Fibroblast of skin of right biceps (primary cell): ENCODE data around the gene KLF16.

Experiments
- DNase-seq: peaks from one replicate; pipeline ENCODE4 v3.0.0-alpha.2; 2013

Gene KLF16

DNA sequence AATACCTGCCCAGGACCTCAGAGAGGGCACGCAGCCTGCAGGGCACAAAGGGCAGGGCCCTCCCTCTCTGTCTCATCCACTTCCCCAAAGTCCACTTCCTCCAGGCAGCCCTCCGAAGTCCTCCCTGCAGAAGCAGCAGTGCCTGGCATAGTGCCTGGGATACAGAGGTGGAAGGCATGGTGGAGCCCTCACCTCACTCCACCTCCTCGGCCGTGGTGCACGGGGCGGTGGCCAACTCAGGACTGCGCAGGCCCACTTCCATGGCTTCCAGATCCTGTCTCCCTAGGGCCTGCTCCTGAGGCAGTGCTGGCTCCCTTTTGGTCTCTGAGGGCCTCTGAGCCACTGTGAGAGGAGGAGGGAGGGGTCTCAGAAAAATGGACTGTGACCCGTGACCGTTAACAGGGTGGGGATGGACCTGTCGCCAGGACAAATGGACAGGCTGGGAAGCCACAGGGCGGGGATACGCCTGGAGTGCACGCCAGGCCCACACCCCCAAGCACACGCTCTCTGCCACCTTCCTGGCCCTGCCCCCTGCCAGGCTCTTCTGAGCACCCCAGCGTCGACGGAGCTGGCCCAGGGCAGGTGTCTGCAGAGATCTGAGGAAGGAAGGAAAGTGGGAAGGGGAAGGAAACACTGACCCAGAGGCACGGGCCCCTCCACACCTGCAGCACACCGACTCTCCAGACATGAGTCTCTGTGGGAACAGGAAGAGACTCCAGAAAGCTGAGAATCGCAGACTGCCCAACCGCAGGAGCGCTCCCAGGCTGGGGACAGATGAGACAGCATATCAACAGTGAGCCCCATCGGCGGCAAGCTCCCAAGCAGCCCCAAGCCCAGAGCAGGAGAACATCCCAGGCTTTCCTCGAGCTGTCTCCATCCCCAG lies 23.5 kb downstream of the KLF16 start:
- no peak for DNase-seq

DNA sequence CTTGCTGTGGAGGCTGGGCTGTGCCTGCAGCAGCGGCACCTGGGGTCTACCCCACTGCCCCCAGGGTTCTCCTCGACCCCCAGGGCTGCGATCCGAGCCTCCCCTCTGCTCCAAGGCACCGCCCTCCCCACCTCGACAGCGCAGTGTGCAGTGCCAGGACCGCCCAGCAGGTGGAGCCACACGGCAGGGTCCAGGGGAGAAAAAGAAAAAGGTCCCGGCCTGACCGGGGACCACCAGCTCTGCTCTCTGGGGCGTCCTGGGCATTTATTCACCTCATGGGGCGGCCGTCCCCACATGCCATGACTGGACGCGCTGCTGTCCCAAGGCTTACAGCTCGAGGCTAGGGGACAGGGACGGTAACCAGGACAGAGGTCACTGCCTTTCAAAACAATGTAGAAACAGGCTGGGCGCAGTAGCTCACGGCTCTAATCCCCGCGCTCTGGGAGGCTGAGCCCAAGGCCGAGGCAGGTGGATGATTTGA lies 25.7 kb downstream of the KLF16 start:
- DNase-seq: peak; percentile 33

DNA sequence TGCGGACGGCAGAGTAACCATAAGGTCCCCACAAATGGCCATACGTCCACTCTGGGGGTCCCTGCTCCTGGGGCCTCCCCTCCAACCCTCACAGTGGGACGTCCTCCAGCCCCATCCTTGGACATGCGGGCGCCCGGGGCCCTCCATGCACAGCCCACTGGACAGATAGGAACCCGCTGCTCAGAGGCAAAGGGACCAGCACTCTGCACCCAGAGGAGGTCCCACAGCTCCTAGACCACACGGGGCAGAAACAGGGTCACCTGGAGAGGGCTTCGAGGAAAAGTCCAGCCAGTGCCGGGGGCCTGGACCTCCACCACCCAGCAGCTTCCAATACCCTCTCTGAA lies 26.2 kb downstream of the KLF16 start:
- no peak for DNase-seq

DNA sequence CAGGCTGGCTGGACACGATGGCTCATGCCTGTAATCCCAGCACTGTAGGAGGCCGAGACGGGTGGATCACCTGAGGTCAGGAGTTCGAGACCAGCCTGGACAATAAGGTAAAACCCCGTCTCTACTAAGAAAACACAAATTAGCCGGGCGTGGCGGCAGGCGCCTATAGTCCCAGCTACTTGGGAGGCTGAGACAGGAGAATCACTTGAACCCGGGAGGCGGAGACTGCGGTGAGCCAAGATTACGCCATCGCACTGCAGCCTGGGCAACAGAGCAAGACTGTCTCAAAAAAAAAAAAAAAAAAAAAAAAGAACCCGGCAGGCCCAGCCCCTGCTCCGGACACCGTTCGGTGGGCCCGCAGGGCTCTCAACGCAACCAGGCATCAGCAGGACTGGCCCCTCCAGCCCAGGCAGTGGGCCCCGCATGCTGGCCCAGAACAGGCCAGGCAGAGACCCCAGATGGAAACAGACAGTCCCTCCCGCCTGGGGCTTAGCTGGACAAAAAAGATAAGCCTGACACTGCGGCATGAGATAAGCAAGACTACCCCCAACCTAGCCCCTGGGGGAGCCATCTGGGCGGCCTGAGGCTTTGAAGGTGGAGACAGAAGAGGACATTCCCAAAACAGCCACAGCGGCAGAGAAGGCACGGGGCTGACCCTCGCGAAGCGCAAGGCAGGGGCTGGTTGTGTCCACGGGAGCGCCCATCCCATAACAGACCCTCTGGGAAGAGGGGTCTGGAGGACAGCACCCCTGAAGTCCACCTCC lies 26.7 kb downstream of the KLF16 start:
- DNase-seq: no peak

DNA sequence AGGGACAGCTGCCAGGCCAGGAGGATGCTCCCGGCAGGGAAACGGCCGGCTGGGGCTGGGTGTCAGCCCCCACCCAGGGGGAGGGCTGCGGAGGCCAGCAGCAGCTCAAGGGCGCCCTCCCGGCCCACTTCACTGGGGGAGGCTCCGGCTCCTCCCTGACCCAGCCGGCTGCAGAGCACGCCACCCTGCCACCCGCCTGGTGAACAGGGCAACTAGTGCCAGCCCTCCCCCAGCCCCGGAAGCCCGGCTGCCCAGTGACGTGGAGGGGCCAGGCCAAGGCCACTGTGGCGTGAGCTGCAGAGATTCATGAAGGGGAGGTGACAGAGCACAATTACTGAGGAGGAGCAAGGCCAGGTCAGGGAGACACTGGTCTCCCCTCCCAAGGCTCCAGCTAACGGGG lies 29.8 kb downstream of the KLF16 start:
- DNase-seq: no peak

DNA sequence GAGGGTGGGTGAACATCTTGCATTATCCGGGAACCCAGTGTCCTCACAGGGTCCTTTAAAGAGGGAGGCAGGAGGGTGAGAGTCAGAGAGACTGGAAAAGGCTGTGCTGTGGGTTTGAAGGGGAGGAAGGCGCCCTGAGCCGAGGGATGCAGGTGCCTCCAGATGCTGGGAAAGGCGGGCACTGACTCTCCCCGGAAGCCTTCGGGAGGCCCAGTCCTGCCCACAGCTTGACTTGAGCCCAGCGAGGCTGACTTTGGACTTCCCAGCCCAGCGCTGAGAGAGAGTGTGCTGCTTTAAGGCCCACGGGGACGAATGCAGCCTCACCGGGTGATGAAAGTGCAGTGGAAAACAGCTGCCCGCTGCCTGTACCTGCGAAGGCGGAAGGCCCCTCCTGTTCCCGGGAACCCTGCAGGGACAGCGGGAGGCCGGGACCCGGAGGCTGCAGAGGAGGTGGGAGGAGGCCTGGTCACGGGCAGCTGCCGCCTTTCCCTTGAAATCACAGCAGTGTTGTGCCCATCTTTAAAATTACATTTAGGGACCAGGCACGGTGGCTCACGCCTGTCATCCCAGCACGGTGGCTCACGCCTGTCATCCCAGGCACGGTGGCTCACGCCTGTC lies 31.2 kb downstream of the KLF16 start:
- DNase-seq: no peak

DNA sequence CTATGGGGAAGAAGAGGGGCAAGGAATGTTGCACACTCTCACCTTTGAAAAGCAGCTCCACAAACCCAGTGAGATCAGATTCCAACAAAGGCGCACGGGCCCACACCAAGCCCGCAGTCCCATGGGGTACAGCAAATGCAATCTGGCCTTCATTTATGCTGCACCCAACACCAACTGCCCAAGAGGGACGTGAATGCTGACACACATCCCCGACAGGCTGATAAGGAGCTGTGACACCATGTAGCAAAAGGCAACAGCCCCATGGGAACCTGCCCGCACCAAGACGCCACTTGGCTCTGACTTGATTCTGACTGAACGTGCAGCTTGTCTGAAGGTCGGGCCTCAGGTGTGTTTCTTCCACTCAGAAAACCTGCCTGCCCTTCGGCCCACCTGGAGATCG lies 32.4 kb downstream of the KLF16 start:
- no peak for DNase-seq

DNA sequence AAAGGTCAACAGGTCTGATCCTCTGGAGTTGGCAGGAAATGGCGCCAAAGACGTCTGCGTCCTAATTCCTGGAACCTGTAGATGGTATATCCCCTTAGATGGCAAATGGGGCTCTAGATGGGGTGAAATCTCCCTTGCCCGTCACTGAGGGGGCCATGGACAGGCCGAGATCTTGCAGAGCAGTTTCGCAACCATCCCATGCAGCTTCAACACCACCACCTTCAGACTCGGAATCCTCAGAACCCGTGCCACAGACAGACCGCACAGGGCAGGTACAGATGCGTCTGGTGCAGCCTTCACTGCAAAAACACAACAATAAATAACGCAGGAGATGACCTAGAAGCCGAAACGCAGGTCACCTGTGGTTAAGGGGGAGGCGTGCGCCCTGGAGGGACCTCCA lies 32.8 kb downstream of the KLF16 start:
- DNase-seq: no peak

DNA sequence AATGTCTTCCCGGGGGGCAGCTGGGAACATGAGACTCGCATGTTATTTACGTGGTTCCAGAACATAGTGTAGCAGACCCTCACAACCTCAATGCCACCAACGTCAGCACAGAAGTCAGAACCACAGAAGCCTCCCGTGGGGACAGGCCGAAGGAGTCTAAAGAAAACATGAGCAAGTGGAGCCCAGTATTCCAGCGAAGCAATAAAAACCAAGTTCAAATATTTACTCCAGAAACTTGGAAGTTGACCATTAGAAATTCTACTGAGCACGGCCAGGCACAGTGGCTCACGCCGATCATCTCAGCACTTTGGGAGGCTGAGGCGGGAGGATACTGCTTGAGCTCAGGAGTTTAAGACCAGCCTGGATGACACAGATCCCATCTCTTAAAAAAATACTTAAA lies 33.4 kb downstream of the KLF16 start:
- no peak for DNase-seq

DNA sequence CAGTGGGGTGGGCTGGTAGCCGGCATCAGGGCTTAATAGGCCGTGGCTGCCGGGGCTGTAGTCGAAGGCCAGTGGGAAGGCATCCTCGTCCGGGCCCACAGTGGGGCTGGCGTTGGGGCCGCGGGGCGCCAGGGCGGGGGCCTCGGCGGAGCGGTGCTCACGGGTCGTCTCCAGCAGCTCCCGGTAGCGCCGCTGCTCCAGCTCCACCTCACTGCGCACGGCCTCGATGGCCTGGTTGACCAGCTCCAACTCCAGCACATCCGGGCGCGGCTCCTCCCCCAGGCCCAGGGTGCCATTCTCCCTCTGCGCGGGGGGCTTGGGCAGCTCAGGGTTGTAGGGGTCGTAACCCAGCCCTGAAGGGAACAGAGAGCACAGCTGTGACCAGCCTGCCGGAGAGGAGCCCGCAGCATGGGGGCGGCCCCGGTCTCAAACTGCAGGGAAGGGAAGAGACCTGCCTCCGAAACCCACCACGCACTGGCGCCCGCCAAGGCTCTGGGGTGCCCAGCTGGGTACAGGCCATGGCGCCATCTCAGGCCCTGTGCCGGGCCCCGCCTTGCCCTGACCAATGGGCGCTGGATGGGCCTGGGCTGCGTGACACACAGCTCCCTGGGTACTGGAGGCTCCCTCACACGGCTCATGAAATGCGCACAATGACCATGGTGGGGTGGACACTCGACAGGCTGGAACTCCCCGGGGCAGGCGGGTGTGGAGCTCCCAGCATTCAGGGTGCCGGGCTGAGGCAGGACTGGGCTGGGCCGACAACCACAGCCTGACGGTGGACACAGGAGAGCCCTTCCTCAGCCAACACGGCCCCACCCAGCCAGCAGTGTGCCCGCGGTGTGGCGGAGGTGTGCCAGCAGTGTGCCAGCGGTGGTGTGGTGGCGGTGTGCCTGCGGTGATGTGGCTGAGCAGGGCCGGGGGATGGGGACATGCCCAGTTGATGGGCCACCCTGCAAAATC lies 34.8 kb downstream of the KLF16 start:
- DNase-seq: no peak

DNA sequence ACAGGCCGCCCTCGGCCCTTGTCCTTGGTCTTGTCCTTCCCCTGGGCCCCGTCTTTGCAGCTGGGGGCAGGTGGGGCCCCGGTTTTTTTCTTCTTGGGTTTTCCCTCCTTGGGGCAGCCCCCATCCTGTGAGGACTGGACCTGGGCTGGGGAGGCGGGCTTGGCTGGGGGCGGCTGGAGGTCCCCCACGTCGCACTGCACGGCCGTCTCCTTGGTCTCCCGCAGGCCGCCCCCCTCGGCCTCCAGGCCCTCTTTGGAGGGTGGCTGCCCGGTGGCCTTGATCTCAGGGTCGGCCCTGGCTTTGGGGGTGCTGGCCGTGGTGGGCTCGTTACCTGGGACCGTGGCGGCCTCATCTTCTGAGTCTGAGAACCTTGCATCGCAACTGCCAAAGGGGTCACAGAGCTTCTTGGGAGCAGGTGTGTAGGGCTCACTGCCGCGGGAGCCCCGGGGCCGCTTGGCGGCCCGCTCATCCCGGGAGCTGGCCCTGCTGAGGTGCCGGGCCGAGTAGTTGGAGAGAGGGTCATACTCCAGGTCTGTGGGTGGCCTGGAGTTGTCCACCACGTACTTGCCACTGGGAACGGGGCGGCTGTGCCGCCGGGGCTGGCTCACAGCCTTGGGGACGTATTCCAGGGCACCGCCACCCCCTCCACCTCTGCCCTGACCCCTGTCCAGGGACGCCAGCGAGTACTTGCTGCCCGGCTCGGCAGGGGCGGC lies 35.7 kb downstream of the KLF16 start:
- no peak for DNase-seq

DNA sequence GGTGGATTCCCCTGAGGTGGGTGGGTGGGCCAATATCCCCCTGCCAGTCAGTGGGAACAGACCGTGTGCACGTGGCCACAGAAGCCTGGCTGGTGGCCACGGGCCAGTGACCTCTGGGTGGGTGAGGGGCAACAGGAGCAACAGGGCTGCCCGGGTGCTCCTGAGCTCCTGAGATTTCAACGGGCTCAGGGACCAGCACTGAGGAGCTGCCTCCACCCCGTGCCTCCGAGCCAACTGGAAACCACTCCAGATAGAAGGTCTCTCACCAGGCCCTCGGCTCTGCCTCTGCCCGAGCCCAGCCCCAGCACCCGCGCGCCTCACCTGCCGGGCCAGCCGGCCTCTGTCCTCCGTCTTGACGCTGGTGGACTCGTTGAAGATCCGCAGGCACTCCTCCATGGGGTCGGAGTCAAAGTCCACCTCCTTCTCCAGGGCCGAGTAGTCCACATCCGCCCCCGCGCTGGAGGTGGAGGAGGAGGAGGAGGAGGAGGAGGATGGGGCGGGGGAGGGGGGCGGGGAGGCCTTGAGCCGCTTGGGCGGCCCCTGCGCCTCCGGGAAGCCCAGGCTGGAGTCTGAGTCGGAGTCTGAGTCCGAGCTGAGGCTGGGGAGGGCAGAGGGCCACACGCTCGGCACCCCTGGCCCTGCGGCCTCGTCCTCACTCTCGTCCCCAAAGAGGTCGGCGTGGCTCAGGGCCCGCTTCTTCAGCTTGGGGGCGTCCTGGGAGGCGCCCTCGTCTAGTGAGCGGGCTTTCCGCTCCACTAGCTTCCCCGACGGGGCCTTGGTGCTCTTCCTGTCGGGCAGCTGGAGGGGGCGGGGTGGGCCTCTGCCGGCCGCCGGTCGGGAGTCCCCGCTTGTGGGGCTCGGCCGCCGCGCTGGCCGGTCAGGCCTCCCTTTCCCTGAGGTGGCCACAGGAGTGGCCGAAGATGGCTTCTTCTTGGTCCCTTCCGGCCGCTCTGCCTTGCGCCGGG lies 36.5 kb downstream of the KLF16 start:
- DNase-seq: no peak

DNA sequence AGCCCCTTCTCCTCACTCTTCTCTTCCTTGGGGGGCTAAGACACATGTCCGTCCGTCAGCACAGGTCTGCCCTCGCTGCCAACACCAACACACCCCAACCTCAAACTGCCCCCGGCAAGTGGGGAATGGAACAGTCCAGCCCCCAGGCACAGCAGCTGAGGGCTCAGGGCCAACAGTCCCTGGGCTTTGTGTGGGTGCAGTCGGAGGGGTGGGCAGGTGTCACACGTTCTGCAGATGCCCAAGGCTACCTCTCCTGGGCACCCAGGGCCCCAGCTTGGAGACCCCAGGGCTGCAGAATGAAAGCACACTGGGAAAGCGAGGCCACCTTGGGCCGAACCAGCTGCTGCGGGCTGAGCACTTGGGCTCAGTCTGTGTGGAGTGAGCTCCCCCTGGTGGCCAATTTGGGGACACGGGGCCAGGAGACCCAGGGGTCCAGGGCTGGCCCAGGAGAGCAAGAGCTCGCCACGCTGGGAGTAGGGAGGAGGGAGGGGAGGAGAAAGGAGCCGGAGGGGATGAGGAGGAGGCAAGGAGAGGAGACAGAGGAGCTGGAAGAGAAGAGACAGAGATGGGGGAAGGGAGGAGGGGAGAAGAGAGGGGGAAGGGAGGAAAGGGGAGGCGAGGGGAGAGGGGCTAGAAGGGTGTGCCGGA lies 37.3 kb downstream of the KLF16 start:
- peak; percentile 62 for DNase-seq

DNA sequence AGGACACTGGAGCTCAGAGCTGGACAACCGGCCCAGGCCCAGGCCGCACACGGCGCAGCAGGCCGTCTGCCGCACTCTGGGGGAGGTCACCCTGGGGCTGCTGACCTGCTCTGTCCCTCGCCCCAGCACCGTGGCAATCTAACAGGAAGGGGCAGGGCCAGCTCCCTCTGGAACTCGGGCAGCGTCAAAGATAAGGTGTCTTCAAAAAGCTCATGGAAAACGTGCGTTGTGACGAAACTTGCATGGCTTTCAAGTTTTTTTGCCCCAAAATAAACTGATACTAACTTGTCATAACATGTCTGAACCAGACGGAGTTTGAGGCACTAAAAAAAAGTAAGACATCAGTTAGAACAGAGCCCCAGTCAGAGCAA lies 39.1 kb downstream of the KLF16 start:
- no peak for DNase-seq

DNA sequence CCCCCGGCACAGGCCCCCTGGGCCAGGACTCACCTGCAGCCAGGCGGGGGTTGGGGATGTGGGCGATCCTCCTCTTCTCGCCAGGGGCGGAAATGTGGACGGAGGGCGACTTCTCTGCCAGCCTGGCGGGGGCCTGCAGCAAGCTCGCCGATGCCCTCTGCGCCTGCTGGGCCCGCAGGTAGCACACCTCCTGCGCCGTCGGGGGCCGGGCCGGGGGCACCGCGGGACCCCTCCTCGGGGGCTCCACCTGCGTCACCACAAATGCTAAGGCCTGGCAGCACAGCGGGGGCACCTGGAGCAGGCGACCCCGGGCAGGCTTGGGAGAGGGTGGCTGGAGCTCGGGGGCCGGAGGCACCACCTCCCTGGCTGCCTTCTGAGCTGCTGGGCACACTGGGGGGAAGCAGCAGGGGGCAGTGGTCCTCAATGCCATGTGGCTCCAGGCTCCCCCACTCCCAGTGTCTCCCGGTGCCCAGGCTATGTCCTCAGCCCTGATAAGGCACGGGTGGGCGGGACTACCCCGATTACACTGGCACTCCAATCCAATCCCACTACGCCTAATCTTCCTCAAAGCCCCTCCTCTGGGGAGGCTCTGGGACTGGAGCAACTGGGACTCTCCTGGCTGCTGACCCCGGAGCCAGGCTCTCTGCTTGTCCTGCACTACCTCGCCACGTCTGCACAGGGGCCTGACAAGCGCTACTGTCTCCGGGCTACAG lies 39.7 kb downstream of the KLF16 start:
- DNase-seq: no peak

DNA sequence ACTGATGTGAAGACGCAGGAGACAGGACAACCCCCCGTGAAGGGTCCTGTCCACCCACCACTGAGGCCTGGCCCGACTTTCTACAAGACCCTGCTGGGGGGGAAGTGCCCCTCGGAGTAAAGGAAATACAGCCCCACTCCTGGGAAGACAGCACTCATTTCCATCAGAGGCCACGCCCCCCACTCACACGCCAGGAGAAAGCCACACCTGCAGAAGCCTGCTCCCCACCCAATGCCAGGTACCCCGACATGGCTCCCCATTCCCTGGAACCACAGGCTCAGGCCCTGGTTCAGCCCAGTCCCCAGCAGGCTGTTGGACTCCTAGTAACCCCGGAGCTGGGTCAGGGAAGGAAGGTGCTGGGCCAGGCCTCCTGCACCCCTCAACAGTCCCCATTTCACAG lies 40.4 kb downstream of the KLF16 start:
- DNase-seq: no peak

DNA sequence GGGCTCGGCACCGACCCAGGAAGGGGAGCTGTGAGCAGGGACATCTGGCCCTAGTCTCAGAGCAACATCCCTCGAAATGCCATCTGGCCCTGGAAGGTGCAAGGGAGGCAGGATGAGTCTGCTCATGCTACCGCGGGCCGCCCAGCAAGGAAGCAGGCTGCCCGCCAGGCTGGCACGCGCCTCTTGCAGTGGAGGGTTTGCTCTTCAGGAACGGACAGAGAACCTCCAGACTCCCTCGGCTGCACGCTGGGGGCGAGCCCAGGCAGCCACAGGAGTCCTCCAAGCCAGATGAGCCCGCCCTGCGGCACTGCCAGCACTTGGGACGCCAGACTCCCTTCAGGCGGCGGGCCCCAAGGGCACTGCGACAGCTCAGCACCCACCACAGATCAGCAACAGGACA lies 41.2 kb downstream of the KLF16 start:
- no peak for DNase-seq

DNA sequence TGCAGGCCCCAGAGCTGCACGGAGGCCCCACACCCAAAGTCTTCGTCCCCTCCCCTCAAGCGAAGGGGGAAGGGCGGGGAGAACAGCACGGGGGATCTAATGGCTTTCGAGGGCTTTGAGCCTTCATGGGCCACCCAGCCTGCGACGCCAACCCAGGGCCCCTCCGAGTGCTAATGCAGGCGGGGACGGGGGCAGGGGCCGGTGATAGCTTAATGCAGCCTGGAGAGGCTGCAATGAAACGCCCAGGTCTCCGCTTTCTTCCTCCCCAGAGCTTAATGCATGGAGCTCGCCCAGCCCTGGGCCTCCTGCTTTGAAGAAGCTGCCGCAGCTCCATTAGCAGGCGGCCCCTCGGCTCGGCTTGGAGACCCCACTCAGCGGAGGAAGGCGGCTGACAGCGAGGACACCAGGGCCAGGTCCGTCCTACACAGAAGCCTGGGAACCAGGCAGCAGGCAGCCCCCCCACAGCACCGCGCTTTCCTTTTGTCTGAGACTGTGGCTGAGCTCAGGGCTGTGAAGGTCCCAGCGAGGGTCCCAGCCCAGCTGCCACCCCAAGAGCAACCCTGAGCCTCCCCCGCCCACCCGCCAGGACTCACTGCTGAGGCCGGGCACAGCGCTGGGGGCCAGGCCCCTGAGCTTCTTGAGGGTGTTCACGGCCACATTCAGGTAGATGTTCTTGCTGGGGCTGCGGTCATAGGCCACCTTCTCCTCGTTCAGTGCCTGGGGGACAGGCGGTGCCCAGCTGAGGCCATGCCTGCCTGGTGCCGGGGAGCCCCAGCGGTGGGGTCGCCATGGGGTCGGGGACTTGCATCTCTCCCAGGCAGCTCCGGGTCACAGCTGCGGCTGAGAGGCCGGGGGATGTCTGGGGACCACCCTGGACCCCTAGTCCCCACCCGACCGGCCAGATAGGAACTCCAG lies 43.8 kb downstream of the KLF16 start:
- no peak for DNase-seq
